H54 (cell line): ENCODE data around the gene CCDC70.
"Not testable (repeated sequence)": the region's sequence is repeated elsewhere in the genome, so short reads cannot be mapped to it uniquely, and the experiment has no call there.

Source experiments
- DNase-seq: peaks from one replicate; pipeline ENCODE4 v3.0.0; 2011; ENCODE audit warnings: low spot score, mixed read lengths; ENCODE audit not compliant: insufficient read length
- FAIRE-seq: peaks from 3 replicates; lab custom pipeline; 2011; peaks lifted over from hg19 to GRCh38; lab: Jason Lieb, UNC
- POLR2A ChIP-seq: IDR thresholded peaks from 2 replicates; pipeline ENCODE4 v1.6.1; 2011; ENCODE audit warnings: low read depth, mild to moderate bottlenecking, low read length

CCDC70 gene

GRCh38 chr13:51895906-51896888 is 34.4 kb downstream of the CCDC70 start:
- FAIRE-seq: no peak
- no peak for TF ChIP-seq POLR2A
- peak; percentile 30 for DNase-seq

- no peak for FAIRE-seq
- DNase-seq: no peak
- no peak for TF ChIP-seq POLR2A
These were observed 38.7 kb downstream of the CCDC70 start for GRCh38 chr13:51900471-51900870.

- DNase-seq: no peak
- FAIRE-seq: no peak
- no peak for TF ChIP-seq POLR2A
These were observed 41.0 kb downstream of the CCDC70 start for GRCh38 chr13:51902776-51903175.

- DNase-seq (no peak), FAIRE-seq (no peak)
- no peak for TF ChIP-seq POLR2A
These were observed 44.0 kb downstream of the CCDC70 start for GRCh38 chr13:51905787-51906186.

DNA sequence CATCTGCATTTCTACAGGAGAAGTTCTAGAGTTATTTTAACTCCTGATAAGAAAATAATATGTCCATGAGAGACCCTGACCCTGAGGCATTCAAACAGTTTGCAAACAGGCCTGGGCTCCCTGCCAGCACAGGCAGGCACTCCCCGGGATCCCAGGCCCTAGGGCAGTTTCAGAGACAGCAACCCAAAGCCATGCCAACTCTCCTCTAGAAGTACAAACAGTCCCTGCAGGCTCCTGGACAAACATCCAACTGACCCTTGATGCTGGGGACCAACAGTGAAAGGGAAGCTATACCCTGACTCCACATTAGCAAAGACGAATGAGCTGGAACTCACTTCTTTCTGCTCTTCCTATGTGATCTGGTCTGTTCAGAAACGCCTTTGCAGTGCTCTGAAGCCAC is 44.8 kb downstream of the CCDC70 start:
- DNase-seq (no peak), FAIRE-seq (no peak)
- TF ChIP-seq POLR2A: no peak

DNA sequence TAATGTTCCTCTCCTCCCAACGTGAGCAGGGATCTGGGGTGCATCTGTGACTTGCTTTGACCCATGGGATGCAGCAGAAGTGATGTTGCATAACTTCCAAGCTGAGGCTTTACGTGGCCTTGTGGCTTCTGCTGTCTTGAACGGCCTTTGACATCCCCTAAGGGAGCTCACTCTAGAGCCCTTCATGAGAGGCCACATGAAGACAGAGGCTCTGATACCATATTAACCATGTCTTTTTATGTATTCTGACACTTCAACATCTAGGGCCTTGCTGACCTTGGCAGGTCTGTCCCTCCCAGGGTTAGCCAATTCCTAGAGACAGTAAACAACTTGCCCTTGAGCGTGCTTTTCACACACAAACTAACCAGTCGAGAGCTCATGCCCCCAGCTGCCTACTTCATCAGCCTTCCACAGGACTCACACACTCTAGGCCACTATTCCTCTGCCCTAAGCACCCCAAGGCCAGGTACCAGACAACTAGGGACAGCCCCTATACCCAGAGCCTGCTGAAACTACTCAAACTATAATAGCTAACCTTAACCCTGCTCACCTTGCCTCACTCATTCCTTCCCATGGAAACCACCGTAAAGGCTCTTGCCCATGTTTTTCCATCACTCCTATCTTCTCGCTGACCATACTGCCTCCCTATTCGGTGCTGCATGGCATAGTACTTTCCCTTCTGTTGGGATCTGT is 45.4 kb downstream of the CCDC70 start:
- TF ChIP-seq POLR2A: no peak
- no peak for DNase-seq
- FAIRE-seq: no peak

DNA sequence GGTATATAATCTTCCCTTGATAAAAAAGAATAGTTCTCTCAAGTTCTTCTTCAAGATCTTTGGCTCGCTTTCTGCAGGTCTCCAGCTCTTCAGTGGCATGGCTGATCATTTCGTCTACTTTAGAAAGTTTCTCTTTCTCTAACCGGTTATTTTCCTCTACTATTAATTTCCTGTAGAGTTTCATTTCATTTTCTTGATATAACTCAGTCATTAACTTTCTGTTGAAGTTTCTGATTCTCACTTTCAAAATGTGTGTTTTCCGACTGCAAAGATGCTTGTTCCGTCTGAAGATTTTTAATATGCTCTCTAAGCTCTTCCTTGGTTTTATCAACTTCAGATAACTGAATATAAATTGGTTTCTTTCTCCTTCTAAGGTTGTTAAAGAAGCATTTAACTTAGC is 47.5 kb downstream of the CCDC70 start:
- not testable (repeated sequence) for DNase-seq, FAIRE-seq

GRCh38 chr13:51910508-51910907 is 48.7 kb downstream of the CCDC70 start:
- no peak for TF ChIP-seq POLR2A
- FAIRE-seq (no peak), DNase-seq (no peak)

DNA sequence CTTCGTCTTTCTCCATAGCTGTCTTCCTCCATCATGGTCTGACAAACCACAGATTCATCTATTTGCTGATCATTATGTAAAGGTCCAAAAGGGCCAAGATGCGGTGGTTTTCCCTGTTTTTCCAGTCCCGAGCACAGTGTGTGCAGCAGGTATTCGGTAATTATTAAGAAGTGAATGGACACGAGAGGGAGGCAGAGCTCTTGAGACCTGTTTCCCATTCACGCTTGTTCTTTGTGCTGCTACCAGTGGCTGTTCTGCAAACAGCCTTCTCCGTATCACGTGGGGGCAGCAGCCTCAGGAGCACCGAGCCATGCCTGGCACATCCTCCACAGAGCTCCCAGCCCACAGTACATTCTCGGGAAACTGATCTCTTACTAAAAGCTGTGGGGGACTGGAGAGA is 50.3 kb downstream of the CCDC70 start:
- DNase-seq: no peak
- no peak for TF ChIP-seq POLR2A
- no peak for FAIRE-seq

DNA sequence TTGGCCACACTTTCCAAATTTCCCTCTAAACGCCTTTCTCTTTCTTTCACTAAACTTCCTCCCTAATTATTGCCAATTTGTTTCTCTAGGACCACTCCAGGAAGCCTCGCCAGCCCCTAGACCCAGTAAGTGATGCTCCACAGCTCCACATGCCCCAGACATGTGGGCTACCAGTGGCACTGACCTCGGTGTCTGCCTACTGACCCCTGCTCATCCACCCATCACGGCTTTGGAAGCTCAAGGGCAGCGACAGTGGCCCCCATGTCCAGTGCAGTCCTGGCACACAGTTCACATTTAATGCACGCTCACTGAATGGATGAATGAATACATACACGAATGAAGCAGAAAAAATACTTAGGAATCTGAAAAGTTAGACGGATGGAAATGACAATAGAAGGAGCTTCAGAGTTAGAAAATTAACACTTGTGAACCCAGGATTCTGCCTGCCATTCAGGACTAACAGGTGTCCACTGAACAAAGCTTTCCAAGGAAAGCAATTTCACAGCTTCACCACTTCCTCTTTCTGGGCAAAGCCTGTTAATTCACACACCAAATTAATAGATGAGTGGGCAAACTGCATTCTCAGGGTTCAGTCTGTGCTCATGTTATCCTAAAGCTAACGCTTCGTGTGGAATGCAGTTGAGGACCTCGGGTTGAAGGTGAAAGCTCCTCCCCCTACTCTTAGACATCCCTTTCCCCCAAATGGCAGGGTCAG is 50.9 kb downstream of the CCDC70 start:
- DNase-seq (no peak), FAIRE-seq (no peak)
- TF ChIP-seq POLR2A: no peak

- no peak for TF ChIP-seq POLR2A
- DNase-seq: no peak
- no peak for FAIRE-seq
These were observed 51.8 kb downstream of the CCDC70 start for GRCh38 chr13:51913421-51914136.

DNA sequence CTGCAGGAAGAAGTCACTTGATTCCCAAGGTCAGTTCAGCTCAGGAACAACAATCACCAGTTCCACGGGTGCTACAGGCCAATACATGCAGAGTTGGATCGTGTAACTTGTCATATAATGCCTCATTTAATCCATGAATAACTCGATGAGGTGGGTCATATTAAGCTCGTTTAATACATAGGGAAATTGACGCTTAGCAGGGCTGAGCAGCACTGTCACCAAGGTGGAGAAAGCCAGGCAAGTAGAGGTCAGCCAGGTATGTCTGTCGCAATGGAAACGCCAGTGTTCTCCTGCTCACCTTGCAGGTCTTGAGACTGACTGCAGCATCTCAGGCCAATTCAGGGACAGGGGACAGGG is 52.3 kb downstream of the CCDC70 start:
- DNase-seq: no peak
- no peak for FAIRE-seq
- TF ChIP-seq POLR2A: no peak
